ENCODE measurements around the gene C3orf70.

DNA sequence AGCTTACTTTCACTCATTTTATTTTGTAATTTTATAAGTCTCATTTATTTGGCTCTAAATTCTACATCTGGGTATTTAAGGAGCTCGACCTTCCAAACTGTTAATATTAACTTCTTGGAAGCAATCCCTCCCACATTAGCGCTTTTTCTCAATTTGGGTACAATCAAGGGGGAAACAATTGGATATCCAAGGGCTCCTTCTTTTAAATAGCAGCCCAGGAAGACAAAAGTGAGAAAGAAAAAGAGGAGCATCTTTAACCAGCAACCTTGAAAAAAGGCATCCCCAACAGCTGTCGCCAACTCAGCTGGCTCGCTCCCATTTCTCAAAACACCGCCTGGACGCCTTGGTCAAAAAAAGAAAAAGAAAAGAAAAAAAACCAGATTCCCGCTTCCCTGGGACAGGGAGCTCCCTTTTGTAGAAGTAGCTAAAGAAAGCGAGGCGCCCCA lies 873 bp downstream of the C3orf70 start:
- no peak for TF ChIP-seq POLR2A (IDR thresholded peaks at IDR 0.05)
- TF ChIP-seq, protein P1, sequence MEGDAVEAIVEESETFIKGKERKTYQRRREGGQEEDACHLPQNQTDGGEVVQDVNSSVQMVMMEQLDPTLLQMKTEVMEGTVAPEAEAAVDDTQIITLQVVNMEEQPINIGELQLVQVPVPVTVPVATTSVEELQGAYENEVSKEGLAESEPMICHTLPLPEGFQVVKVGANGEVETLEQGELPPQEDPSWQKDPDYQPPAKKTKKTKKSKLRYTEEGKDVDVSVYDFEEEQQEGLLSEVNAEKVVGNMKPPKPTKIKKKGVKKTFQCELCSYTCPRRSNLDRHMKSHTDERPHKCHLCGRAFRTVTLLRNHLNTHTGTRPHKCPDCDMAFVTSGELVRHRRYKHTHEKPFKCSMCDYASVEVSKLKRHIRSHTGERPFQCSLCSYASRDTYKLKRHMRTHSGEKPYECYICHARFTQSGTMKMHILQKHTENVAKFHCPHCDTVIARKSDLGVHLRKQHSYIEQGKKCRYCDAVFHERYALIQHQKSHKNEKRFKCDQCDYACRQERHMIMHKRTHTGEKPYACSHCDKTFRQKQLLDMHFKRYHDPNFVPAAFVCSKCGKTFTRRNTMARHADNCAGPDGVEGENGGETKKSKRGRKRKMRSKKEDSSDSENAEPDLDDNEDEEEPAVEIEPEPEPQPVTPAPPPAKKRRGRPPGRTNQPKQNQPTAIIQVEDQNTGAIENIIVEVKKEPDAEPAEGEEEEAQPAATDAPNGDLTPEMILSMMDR (IDR thresholded peaks at IDR 0.05): no peak

All from heart left ventricle (tissue), 13 donors.